GM13977 (cell line): ENCODE measurements around the gene CCDC106.

Source experiments
- DNase-seq: peaks from one replicate; pipeline ENCODE4 v3.0.0; 2012; ENCODE audit warnings: low spot score
- CTCF ChIP-seq: IDR thresholded peaks from 2 replicates; pipeline ENCODE4 v1.5.1; 2012; ENCODE audit warnings: mild to moderate bottlenecking, control low read depth; ENCODE audit not compliant: insufficient read depth; ENCODE audit errors: extremely low read depth, missing control alignments
- in situ Hi-C: fragments of 300-500 bp; cut with MboI; formaldehyde crosslinking; loops from one replicate; pipeline ENCODE4 v1.12.0; 2022; ENCODE audit warnings: low sequenced_read_pairs, low pct_unique_long_range_greater_than_20kb, mixed read lengths, inconsistent platforms; ENCODE audit not compliant: unreplicated experiment

The CCDC106 gene

DNA sequence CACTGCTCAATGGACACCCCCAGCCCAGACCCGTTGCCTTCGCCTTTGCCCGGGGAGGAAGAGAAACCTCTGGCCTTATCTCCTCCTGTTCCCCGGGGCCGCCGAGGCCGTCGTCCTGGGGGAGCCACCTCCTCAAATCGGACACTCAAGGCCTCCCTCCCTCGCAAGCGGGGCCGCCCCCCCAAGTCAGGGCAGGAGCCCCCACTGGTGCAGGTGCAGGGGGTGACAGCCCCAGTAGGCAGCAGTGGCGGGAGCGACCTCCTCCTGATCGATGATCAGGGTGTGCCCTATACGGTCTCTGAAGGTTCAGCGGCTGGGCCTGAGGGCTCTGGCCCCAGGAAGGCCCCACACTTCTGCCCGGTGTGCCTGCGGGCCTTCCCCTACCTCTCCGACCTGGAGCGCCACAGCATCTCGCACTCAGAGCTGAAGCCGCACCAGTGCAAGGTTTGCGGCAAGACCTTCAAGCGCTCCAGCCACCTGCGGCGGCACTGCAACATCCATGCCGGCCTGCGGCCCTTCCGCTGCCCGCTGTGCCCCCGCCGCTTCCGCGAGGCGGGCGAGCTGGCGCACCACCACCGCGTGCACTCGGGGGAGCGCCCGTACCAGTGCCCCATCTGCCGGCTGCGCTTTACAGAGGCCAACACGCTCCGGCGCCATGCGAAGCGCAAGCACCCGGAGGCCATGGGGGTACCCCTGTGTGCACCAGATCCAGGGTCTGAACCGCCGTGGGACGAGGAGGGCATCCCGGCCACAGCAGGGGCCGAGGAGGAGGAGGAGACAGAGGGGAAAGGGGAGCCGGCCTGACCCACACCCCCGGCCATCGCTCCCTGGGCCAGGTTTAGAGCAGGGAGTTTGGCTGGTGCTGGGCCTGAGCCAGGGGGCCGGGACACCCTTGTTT lies 45.7 kb upstream of the CCDC106 start:
- in situ Hi-C loops: loop anchor here (25.0 kb wide), 1 partner anchor 1140 kb away; the partner anchor contains the start of genes CDC42EP5 and LENG9
- no peak for DNase-seq
- TF ChIP-seq CTCF: no peak

DNA sequence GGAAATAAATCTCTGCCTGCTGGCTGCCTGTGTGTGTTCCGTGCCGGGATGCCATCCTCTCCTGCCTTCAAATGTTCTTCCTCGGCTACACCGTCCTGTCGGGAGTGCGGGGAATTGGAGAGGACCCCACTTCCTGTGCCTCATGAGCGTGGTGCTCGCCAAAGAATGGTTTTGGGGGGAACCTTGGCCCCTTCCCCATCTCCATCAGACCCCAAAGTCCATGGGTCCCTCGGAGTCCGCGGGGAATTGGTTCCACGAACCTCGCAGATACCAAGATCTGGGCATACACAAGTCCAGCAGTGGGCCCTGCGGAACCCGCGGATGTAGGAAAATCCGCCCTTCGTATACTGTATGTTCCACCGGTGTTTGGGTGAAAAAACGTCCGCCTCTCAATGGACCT lies 44.9 kb upstream of the CCDC106 start:
- in situ Hi-C loops: loop anchor here (25.0 kb wide), 1 partner anchor 1141 kb away; the partner anchor contains the start of genes CDC42EP5 and LENG9
- no peak for TF ChIP-seq CTCF
- DNase-seq: no peak

DNA sequence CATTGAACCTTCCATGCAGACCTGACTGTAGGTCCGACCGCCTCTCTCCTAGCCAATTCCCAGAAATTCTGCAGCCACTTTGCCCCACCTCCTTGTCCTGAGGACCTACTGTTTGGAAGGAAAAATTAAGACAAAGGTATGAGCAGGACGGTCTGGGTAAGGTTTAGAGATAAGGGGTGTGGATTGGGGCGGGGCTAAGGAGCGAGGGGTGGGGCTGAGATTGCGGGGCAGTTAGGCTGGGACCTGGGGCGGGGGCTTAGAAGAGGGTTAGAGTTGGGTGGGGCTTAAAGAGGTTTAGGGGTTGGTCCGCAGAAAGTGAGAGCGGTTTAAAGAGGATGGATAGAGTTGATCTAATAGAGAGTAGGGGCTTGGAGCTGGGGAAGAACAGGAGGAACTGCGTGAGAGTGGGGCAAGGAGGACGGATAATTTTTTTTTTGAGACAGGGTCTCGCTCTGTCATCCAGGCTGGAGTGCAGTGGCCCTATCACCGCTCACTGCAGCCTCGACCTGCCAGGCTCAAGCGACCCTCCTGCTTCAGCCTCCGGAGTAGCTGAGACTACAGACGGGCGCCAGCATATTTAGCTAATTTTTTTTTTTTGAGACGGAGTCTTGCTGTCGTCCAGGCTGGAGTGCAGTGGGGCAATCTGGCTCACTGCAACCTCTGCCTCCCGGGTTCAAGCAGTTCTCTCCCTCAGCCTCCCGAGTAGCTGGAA lies 44.3 kb upstream of the CCDC106 start:
- in situ Hi-C loops: loop anchor here (25.0 kb wide), 1 partner anchor 1141 kb away; the partner anchor contains the start of genes CDC42EP5 and LENG9
- DNase-seq: no peak
- no peak for TF ChIP-seq CTCF

DNA sequence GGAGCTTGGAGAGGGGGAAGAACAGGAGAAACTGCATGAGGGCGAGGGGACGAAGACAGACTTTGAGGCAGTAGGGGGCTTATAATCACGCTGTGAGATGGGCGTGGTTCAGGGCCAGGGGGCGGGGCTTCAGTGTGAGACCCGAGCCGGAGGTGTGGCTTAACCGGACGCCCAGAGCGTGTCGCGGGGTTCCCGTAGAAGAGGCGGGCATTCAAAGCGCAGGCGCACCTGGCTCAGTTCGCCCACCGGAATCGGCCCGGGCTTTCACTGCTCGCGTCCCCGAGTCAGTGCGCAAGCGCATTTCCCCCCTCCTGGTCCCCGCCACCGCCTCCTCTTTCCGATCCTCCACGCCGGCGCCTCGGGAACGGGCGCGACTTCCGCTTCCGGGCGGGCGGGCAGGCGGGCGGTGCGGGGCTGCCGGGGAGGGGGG lies 42.8 kb upstream of the CCDC106 start:
- no peak for TF ChIP-seq CTCF

DNA sequence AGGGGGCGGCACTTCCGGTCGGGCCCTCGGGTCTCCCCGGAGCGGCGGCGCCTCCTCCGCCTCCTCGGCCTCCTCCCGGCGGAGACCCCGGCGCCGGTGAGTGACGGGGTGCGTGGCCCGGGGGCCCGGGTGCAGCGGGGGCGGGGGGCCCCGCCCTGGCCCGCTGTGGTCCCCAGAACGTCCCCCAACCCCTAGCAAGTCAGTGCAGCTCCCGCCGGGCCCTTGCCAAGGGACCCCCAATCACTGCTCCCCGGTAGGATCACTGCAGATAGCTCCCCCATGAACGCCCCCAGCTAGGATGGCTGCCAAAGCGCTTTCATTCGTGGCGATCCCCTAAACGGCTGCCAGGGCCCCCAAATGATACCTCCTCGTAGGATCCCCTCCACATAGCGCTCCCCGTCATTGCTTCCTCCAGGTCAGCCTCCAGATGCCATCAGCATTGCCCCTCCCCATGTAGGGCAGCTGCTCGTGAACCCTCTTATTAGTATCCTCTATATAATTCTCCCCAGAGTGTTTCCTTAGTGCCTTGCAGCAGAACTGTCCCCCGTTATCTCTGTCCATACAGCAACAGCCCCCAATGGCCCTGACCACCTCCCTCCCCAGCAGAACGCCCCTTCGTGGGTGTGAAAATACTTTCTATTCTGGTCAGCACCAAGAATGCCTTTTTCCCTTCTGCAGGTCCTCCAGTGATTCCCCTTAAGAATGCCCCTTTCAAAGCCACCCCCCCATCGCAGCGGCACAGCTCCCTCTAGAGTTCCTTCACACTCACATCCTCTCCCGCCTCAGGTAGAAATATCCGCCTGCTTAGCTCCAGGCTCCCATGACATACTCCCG lies 42.2 kb upstream of the CCDC106 start, which contains the start of gene ZNF865:
ZNF865 (plus strand) TSS at position 11 of the 834 bp plus-strand sequence. CDS start 7,972 bp downstream, outside the sequence.
- DNase-seq: peak; percentile 83

More for the DNA sequence above, 42.8 kb upstream of the CCDC106 start:
- in situ Hi-C loops: loop anchor here (25.0 kb wide), 1 partner anchor 1143 kb away; the partner anchor contains the start of genes CDC42EP5 and LENG9
- DNase-seq: peak; percentile 98

More for the DNA sequence above, 42.2 kb upstream of the CCDC106 start, which contains the start of gene ZNF865:
- peak; percentile 84 for TF ChIP-seq CTCF
- in situ Hi-C loops: loop anchor here (25.0 kb wide), 1 partner anchor 1144 kb away; the partner anchor contains the start of genes CDC42EP5 and LENG9
